Fibroblast of lung (primary cell): ENCODE measurements around the gene CNTNAP5.

Source experiments
- CTCF ChIP-seq, 2 donors: IDR thresholded peaks in 1 of 2; conservative IDR thresholded peaks in 1 of 2; 1 replicate in 1 of 2; 2 replicates in 1 of 2; pipeline ENCODE4 v1.5.1; 2011 to 2012; ENCODE audit warnings: low read length in 2 of 2, control low read depth in 1 of 2, inconsistent platforms in 1 of 2, low read depth in 1 of 2, mild to moderate bottlenecking in 1 of 2
- EZH2 ChIP-seq: IDR thresholded peaks from 2 replicates; pipeline ENCODE4 v1.5.1; 2012; ENCODE audit warnings: low read length, control low read depth, mild to moderate bottlenecking; ENCODE audit errors: missing control alignments

GRCh38 chr2:124626993-124627392 lies 601.9 kb downstream of the CNTNAP5 start:
- TF ChIP-seq EZH2 (no peak), CTCF (conservative IDR thresholded peaks at IDR 0.05 in 1 of 2, IDR thresholded peaks at IDR 0.05 in 1 of 2; ENCODE audit: low read depth in 1 of 2, low read length in 2 of 2) (no peak)
